ENCODE measurements around the gene ICAM3.

Gene ICAM3

GRCh38 chr19:10320602-10321416 lies 18.6 kb downstream of the ICAM3 start:
- no peaks in the 10 kb centered on the region for H3K79me2 ChIP-seq (ENCODE audit: insufficient read depth, low read length)
- TF ChIP-seq, protein P1, sequence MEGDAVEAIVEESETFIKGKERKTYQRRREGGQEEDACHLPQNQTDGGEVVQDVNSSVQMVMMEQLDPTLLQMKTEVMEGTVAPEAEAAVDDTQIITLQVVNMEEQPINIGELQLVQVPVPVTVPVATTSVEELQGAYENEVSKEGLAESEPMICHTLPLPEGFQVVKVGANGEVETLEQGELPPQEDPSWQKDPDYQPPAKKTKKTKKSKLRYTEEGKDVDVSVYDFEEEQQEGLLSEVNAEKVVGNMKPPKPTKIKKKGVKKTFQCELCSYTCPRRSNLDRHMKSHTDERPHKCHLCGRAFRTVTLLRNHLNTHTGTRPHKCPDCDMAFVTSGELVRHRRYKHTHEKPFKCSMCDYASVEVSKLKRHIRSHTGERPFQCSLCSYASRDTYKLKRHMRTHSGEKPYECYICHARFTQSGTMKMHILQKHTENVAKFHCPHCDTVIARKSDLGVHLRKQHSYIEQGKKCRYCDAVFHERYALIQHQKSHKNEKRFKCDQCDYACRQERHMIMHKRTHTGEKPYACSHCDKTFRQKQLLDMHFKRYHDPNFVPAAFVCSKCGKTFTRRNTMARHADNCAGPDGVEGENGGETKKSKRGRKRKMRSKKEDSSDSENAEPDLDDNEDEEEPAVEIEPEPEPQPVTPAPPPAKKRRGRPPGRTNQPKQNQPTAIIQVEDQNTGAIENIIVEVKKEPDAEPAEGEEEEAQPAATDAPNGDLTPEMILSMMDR (IDR thresholded peaks at IDR 0.05; ENCODE audit: insufficient read depth, low read length, poor library complexity, severe bottlenecking), result no peak
- no peak for TF ChIP-seq EZH2phosphoT487 (conservative IDR thresholded peaks at IDR 0.05; ENCODE audit: low read length)
- no peaks in the 10 kb centered on the region for H3F3A ChIP-seq (ENCODE audit: insufficient read depth)
- H3K9me3 ChIP-seq (ENCODE audit: insufficient read depth, low read length), result no peaks in the 10 kb centered on the region
- no peaks in the 10 kb centered on the region for H3K36me3 ChIP-seq (ENCODE audit: low read length)
- no peaks in the 10 kb centered on the region for H4K20me1 ChIP-seq (ENCODE audit: low read depth, low read length)
- H3K4me3 ChIP-seq (ENCODE audit: insufficient read depth, low read length, poor library complexity, severe bottlenecking), result no peak overlapping the region
- no peaks in the 10 kb centered on the region for H3K27me3 ChIP-seq (ENCODE audit: low read length)
- H3K27ac ChIP-seq (ENCODE audit: low read depth, low read length), result no peak overlapping the region
- no peak overlapping the region for H3K9ac ChIP-seq (ENCODE audit: low read length)
- H2AFZ ChIP-seq (ENCODE audit: low read depth, low read length, severe bottlenecking), result no peak overlapping the region
- H3K9me2 ChIP-seq (replicated peaks; ENCODE audit: insufficient read depth, low read length), result no peaks in the 10 kb centered on the region
- H3K4me2 ChIP-seq (ENCODE audit: low read depth, low read length, poor library complexity, severe bottlenecking), result no peak overlapping the region

GRCh38 chr19:10318807-10319682 lies 20.4 kb downstream of the ICAM3 start:
- Histone ChIP-seq H3K9me2 (replicated peaks; ENCODE audit: insufficient read depth, low read length) (no peaks in the 10 kb centered on the region), H3K79me2 (ENCODE audit: insufficient read depth, low read length) (no peaks in the 10 kb centered on the region), H4K20me1 (ENCODE audit: low read depth, low read length) (no peaks in the 10 kb centered on the region), H3K27ac (ENCODE audit: low read depth, low read length) (no peak overlapping the region), H3K9me3 (ENCODE audit: insufficient read depth, low read length) (no peaks in the 10 kb centered on the region), H3K4me3 (ENCODE audit: insufficient read depth, low read length, poor library complexity, severe bottlenecking) (no peak overlapping the region), H3K36me3 (ENCODE audit: low read length) (no peaks in the 10 kb centered on the region), H3K9ac (ENCODE audit: low read length) (no peak overlapping the region), H3K4me2 (ENCODE audit: low read depth, low read length, poor library complexity, severe bottlenecking) (no peak overlapping the region), H3F3A (ENCODE audit: insufficient read depth) (no peaks in the 10 kb centered on the region), H2AFZ (ENCODE audit: low read depth, low read length, severe bottlenecking) (no peak overlapping the region), H3K27me3 (ENCODE audit: low read length) (no peaks in the 10 kb centered on the region)
- TF ChIP-seq, protein P1 (IDR thresholded peaks at IDR 0.05; ENCODE audit: insufficient read depth, low read length, poor library complexity, severe bottlenecking), result no peak
- TF ChIP-seq EZH2phosphoT487 (conservative IDR thresholded peaks at IDR 0.05; ENCODE audit: low read length), result no peak

GRCh38 chr19:10317857-10318462 lies 21.5 kb downstream of the ICAM3 start:
- H2AFZ ChIP-seq (ENCODE audit: low read depth, low read length, severe bottlenecking), result no peak overlapping the region

More at GRCh38 chr19:10317857-10318462, 21.5 kb downstream of the ICAM3 start:
- Histone ChIP-seq H3K9me2 (replicated peaks; ENCODE audit: insufficient read depth, low read length) (no peaks in the 10 kb centered on the region), H4K20me1 (ENCODE audit: low read depth, low read length) (no peaks in the 10 kb centered on the region), H3K27me3 (ENCODE audit: low read length) (no peaks in the 10 kb centered on the region), H3K36me3 (ENCODE audit: low read length) (no peaks in the 10 kb centered on the region), H3K4me2 (ENCODE audit: low read depth, low read length, poor library complexity, severe bottlenecking) (no peak overlapping the region), H3K9ac (ENCODE audit: low read length) (no peak overlapping the region), H3K4me3 (ENCODE audit: insufficient read depth, low read length, poor library complexity, severe bottlenecking) (no peak overlapping the region), H3F3A (ENCODE audit: insufficient read depth) (no peaks in the 10 kb centered on the region), H3K27ac (ENCODE audit: low read depth, low read length) (no peak overlapping the region), H3K9me3 (ENCODE audit: insufficient read depth, low read length) (no peaks in the 10 kb centered on the region), H3K79me2 (ENCODE audit: insufficient read depth, low read length) (no peaks in the 10 kb centered on the region)
- TF ChIP-seq, protein P1 (IDR thresholded peaks at IDR 0.05; ENCODE audit: insufficient read depth, low read length, poor library complexity, severe bottlenecking), result no peak
- no peak for TF ChIP-seq EZH2phosphoT487 (conservative IDR thresholded peaks at IDR 0.05; ENCODE audit: low read length)

Data from SU-DHL-6 (cell line).